Measurements from ENCODE around the gene PAK6. TPM values are rescaled to one million over a fixed set of nuclear protein-coding genes. Genes with fewer than 3 reads are reported as not detected.

PAK6 gene
- total RNA-seq, 1 experiment from 2014 or later = 30.4 TPM

- TF ChIP-seq CTCF (conservative IDR thresholded peaks at IDR 0.05; ENCODE audit: low read depth, low read length) (no peak), EZH2phosphoT487 (IDR thresholded peaks at IDR 0.05; ENCODE audit: borderline replicate concordance, low read length) (no peak), EZH2 (IDR thresholded peaks at IDR 0.05; ENCODE audit: low read length, unreplicated experiment) (no peak)
- DNase-seq (no peak), ATAC-seq (no peak)
- no peak overlapping the region for H2AFZ ChIP-seq (ENCODE audit: low read length)
- no peaks in the 10 kb centered on the region for H3F3A ChIP-seq (ENCODE audit: low read length, unreplicated experiment)
- H3K4me2 ChIP-seq (ENCODE audit: low read length) = no peak overlapping the region
- no peaks in the 10 kb centered on the region for H3K79me2 ChIP-seq (ENCODE audit: low read length)
- no peaks in the 10 kb centered on the region for H4K20me1 ChIP-seq (ENCODE audit: low read length)
- H3K27me3 ChIP-seq (ENCODE audit: low read length) = no peaks in the 10 kb centered on the region
- H3K27ac ChIP-seq (ENCODE audit: low read length) = no peak overlapping the region
- BruUV-seq (replicated peaks) = no TSS peak
- no peak overlapping the region for H3K4me3 ChIP-seq (ENCODE audit: low read length)
- no peaks in the 10 kb centered on the region for H3K9me2 ChIP-seq (replicated peaks; ENCODE audit: low read length)
- no peaks in the 10 kb centered on the region for H3K9me3 ChIP-seq (ENCODE audit: low read length)
- H3K36me3 ChIP-seq (ENCODE audit: low read depth, low read length) = no peaks in the 10 kb centered on the region
- ChIA-PET CTCF (no interaction called here), POLR2A (ENCODE audit: unreplicated experiment) (no interaction called here)
- H3K4me1 ChIP-seq (ENCODE audit: insufficient read depth, low read length) = no peaks in the 10 kb centered on the region
- no peak overlapping the region for H3K9ac ChIP-seq (ENCODE audit: low read length)
- intact Hi-C loops (cut with micrococcal nuclease) = no loop called here
Observed at GRCh38 chr15:40305281-40305680, 66.4 kb downstream of the PAK6 start.

- intact Hi-C loops (cut with micrococcal nuclease) = no loop called here
- CTCF ChIA-PET = no interaction called here
- H3K9me2 ChIP-seq (replicated peaks; ENCODE audit: low read length) = no peaks in the 10 kb centered on the region
- no peaks in the 10 kb centered on the region for H3K4me1 ChIP-seq (ENCODE audit: insufficient read depth, low read length)
- H2AFZ ChIP-seq (ENCODE audit: low read length) = no peak overlapping the region
- no peaks in the 10 kb centered on the region for H3K79me2 ChIP-seq (ENCODE audit: low read length)
- no peak for DNase-seq
- H3K4me2 ChIP-seq (ENCODE audit: low read length) = no peak overlapping the region
- H3K4me3 ChIP-seq (ENCODE audit: low read length) = no peak overlapping the region
- H3K9me3 ChIP-seq (ENCODE audit: low read length) = no peaks in the 10 kb centered on the region
- BruUV-seq (replicated peaks) = no TSS peak
- POLR2A ChIA-PET (ENCODE audit: unreplicated experiment) = no interaction called here
- H3K9ac ChIP-seq (ENCODE audit: low read length) = no peak overlapping the region
- H3K36me3 ChIP-seq (ENCODE audit: low read depth, low read length) = no peaks in the 10 kb centered on the region
- no peak overlapping the region for H3K27ac ChIP-seq (ENCODE audit: low read length)
- no peaks in the 10 kb centered on the region for H4K20me1 ChIP-seq (ENCODE audit: low read length)
- no peak for TF ChIP-seq CTCF (conservative IDR thresholded peaks at IDR 0.05; ENCODE audit: low read depth, low read length)
- TF ChIP-seq EZH2phosphoT487 (IDR thresholded peaks at IDR 0.05; ENCODE audit: borderline replicate concordance, low read length) = no peak
- TF ChIP-seq EZH2 (IDR thresholded peaks at IDR 0.05; ENCODE audit: low read length, unreplicated experiment) = no peak
- no peaks in the 10 kb centered on the region for H3F3A ChIP-seq (ENCODE audit: low read length, unreplicated experiment)
- H3K27me3 ChIP-seq (ENCODE audit: low read length) = no peaks in the 10 kb centered on the region
- ATAC-seq = no peak
Observed at GRCh38 chr15:40306371-40306770, 67.5 kb downstream of the PAK6 start.

GRCh38 chr15:40306908-40307307 is 68.0 kb downstream of the PAK6 start:
- Histone ChIP-seq H3K4me2 (ENCODE audit: low read length) (no peak overlapping the region), H3K27me3 (ENCODE audit: low read length) (no peaks in the 10 kb centered on the region), H3K4me1 (ENCODE audit: insufficient read depth, low read length) (no peaks in the 10 kb centered on the region), H3K79me2 (ENCODE audit: low read length) (no peaks in the 10 kb centered on the region), H4K20me1 (ENCODE audit: low read length) (no peaks in the 10 kb centered on the region), H3K27ac (ENCODE audit: low read length) (no peak overlapping the region), H3K9ac (ENCODE audit: low read length) (no peak overlapping the region), H3K9me3 (ENCODE audit: low read length) (no peaks in the 10 kb centered on the region), H3K36me3 (ENCODE audit: low read depth, low read length) (no peaks in the 10 kb centered on the region), H2AFZ (ENCODE audit: low read length) (no peak overlapping the region), H3F3A (ENCODE audit: low read length, unreplicated experiment) (no peaks in the 10 kb centered on the region), H3K9me2 (replicated peaks; ENCODE audit: low read length) (no peaks in the 10 kb centered on the region), H3K4me3 (ENCODE audit: low read length) (no peak overlapping the region)
- no TSS peak for BruUV-seq (replicated peaks)
- ATAC-seq = no peak
- TF ChIP-seq EZH2phosphoT487 (IDR thresholded peaks at IDR 0.05; ENCODE audit: borderline replicate concordance, low read length) = no peak
- no peak for TF ChIP-seq EZH2 (IDR thresholded peaks at IDR 0.05; ENCODE audit: low read length, unreplicated experiment)
- TF ChIP-seq CTCF (conservative IDR thresholded peaks at IDR 0.05; ENCODE audit: low read depth, low read length) = no peak
- ChIA-PET POLR2A (ENCODE audit: unreplicated experiment) (no interaction called here), CTCF (no interaction called here)
- DNase-seq = no peak
- intact Hi-C loops (cut with micrococcal nuclease) = no loop called here
